Measurements from ENCODE around the gene ALG13.

Gene ALG13

GRCh38 chrX:111652719-111653118, 28.3 kb upstream of the ALG13 start:
- TF ChIP-seq EP300 (IDR thresholded peaks at IDR 0.05; ENCODE audit: borderline replicate concordance) (no peak), TAF1 (IDR thresholded peaks at IDR 0.05; ENCODE audit: low read depth) (no peak), CEBPB (IDR thresholded peaks at IDR 0.05) (no peak), YY1 (IDR thresholded peaks at IDR 0.05; ENCODE audit: low read depth) (no peak), FOXM1 (IDR thresholded peaks at IDR 0.05; ENCODE audit: borderline replicate concordance, low read depth) (no peak)

DNA sequence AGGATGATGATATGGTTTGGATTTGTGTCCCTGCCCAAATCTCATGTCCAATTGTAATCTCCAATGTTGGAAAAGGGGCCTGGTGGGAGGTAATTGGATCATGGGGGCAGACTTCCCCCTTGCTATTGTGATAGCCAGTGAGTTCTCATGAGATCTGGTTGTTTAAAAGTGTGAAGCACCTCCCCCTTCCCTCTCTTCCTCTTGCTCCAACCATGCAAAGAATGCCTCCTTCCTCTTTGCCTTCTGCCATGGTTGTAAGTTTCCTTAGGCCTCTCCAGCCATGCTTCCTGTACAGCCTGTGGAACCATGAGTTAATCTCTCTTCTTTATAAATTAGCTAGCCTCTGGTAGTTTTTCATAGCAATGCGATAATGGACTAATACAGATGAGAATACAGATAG, 19.7 kb upstream of the ALG13 start:
- TF ChIP-seq FOXM1 (IDR thresholded peaks at IDR 0.05; ENCODE audit: borderline replicate concordance, low read depth): no peak
- TF ChIP-seq, protein P1, sequence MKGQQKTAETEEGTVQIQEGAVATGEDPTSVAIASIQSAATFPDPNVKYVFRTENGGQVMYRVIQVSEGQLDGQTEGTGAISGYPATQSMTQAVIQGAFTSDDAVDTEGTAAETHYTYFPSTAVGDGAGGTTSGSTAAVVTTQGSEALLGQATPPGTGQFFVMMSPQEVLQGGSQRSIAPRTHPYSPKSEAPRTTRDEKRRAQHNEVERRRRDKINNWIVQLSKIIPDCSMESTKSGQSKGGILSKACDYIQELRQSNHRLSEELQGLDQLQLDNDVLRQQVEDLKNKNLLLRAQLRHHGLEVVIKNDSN (IDR thresholded peaks at IDR 0.05): no peak
- TF ChIP-seq NFIC (IDR thresholded peaks at IDR 0.05): no peak
- TF ChIP-seq ZBTB7A (IDR thresholded peaks at IDR 0.05; ENCODE audit: low read depth): no peak
- TF ChIP-seq EP300 (IDR thresholded peaks at IDR 0.05; ENCODE audit: borderline replicate concordance): no peak
- no peak for TF ChIP-seq TEAD4 (IDR thresholded peaks at IDR 0.05)
- TF ChIP-seq, protein P2, sequence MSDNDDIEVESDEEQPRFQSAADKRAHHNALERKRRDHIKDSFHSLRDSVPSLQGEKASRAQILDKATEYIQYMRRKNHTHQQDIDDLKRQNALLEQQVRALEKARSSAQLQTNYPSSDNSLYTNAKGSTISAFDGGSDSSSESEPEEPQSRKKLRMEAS (IDR thresholded peaks at IDR 0.05): no peak
- no peak for TF ChIP-seq CEBPB (IDR thresholded peaks at IDR 0.05)
- TF ChIP-seq TCF12 (IDR thresholded peaks at IDR 0.05; ENCODE audit: low read depth): no peak
- TF ChIP-seq TAF1 (IDR thresholded peaks at IDR 0.05; ENCODE audit: low read depth): no peak
- TF ChIP-seq CREB1 (IDR thresholded peaks at IDR 0.05; ENCODE audit: low read depth): no peak
- TF ChIP-seq EGR1 (IDR thresholded peaks at IDR 0.05): no peak
- no peak for TF ChIP-seq RAD21 (IDR thresholded peaks at IDR 0.05; ENCODE audit: low read depth)

DNA sequence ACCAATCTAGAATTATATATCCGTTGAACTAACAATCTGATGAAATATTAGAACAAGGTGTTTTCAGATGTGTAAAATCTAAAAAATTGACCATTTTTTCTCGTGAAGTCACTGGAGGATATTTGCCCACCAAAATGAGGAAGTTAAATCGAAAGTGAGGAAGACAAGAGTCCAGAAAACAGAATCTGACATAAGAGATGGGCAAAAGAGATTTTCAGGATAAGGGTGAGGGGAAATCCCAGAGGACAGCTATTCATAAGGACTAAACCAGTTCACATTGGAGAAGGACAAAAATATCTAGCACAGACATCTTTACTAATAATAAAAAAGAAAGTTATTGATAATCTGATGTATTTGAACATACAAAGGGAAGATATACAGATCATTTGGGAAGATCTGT, 18.7 kb upstream of the ALG13 start:
- TF ChIP-seq CREB1 (IDR thresholded peaks at IDR 0.05; ENCODE audit: low read depth) (no peak), EP300 (IDR thresholded peaks at IDR 0.05; ENCODE audit: borderline replicate concordance) (no peak), FOXM1 (IDR thresholded peaks at IDR 0.05; ENCODE audit: borderline replicate concordance, low read depth) (no peak)
- TF ChIP-seq, protein P1 (IDR thresholded peaks at IDR 0.05): no peak

GRCh38 chrX:111671668-111672067, 9.3 kb upstream of the ALG13 start:
- TF ChIP-seq, protein P3, sequence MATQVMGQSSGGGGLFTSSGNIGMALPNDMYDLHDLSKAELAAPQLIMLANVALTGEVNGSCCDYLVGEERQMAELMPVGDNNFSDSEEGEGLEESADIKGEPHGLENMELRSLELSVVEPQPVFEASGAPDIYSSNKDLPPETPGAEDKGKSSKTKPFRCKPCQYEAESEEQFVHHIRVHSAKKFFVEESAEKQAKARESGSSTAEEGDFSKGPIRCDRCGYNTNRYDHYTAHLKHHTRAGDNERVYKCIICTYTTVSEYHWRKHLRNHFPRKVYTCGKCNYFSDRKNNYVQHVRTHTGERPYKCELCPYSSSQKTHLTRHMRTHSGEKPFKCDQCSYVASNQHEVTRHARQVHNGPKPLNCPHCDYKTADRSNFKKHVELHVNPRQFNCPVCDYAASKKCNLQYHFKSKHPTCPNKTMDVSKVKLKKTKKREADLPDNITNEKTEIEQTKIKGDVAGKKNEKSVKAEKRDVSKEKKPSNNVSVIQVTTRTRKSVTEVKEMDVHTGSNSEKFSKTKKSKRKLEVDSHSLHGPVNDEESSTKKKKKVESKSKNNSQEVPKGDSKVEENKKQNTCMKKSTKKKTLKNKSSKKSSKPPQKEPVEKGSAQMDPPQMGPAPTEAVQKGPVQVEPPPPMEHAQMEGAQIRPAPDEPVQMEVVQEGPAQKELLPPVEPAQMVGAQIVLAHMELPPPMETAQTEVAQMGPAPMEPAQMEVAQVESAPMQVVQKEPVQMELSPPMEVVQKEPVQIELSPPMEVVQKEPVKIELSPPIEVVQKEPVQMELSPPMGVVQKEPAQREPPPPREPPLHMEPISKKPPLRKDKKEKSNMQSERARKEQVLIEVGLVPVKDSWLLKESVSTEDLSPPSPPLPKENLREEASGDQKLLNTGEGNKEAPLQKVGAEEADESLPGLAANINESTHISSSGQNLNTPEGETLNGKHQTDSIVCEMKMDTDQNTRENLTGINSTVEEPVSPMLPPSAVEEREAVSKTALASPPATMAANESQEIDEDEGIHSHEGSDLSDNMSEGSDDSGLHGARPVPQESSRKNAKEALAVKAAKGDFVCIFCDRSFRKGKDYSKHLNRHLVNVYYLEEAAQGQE (IDR thresholded peaks at IDR 0.05; ENCODE audit: low read depth): no peak
- no peak for TF ChIP-seq EGR1 (IDR thresholded peaks at IDR 0.05)
- no peak for TF ChIP-seq EP300 (IDR thresholded peaks at IDR 0.05; ENCODE audit: borderline replicate concordance)
- TF ChIP-seq NFIC (IDR thresholded peaks at IDR 0.05): no peak
- TF ChIP-seq, protein P1 (IDR thresholded peaks at IDR 0.05): no peak
- no peak for TF ChIP-seq RAD21 (IDR thresholded peaks at IDR 0.05; ENCODE audit: low read depth)
- TF ChIP-seq, protein P2 (IDR thresholded peaks at IDR 0.05): no peak
- no peak for TF ChIP-seq TCF12 (IDR thresholded peaks at IDR 0.05; ENCODE audit: low read depth)
- no peak for TF ChIP-seq CEBPB (IDR thresholded peaks at IDR 0.05)
- no peak for TF ChIP-seq ZBTB7A (IDR thresholded peaks at IDR 0.05; ENCODE audit: low read depth)
- TF ChIP-seq TAF1 (IDR thresholded peaks at IDR 0.05; ENCODE audit: low read depth): no peak
- TF ChIP-seq FOXM1 (IDR thresholded peaks at IDR 0.05; ENCODE audit: borderline replicate concordance, low read depth): no peak

GRCh38 chrX:111687305-111687704, 6.3 kb downstream of the ALG13 start:
- TF ChIP-seq FOXM1 (IDR thresholded peaks at IDR 0.05; ENCODE audit: borderline replicate concordance, low read depth) (no peak), CREB1 (IDR thresholded peaks at IDR 0.05; ENCODE audit: low read depth) (no peak), TEAD4 (IDR thresholded peaks at IDR 0.05) (no peak), EGR1 (IDR thresholded peaks at IDR 0.05) (no peak)

GRCh38 chrX:111695297-111695880, 14.4 kb downstream of the ALG13 start:
- no peak for TF ChIP-seq FOXM1 (IDR thresholded peaks at IDR 0.05; ENCODE audit: borderline replicate concordance, low read depth)
- TF ChIP-seq, protein P3 (IDR thresholded peaks at IDR 0.05; ENCODE audit: low read depth): no peak
- no peak for TF ChIP-seq RAD21 (IDR thresholded peaks at IDR 0.05; ENCODE audit: low read depth)
- no peak for TF ChIP-seq TEAD4 (IDR thresholded peaks at IDR 0.05)
- no peak for TF ChIP-seq EP300 (IDR thresholded peaks at IDR 0.05; ENCODE audit: borderline replicate concordance)
- no peak for TF ChIP-seq TAF1 (IDR thresholded peaks at IDR 0.05; ENCODE audit: low read depth)
- TF ChIP-seq CREB1 (IDR thresholded peaks at IDR 0.05; ENCODE audit: low read depth): no peak
- no peak for TF ChIP-seq TCF12 (IDR thresholded peaks at IDR 0.05; ENCODE audit: low read depth)
- no peak for TF ChIP-seq CEBPB (IDR thresholded peaks at IDR 0.05)
- TF ChIP-seq EGR1 (IDR thresholded peaks at IDR 0.05): no peak
- no peak for TF ChIP-seq YY1 (IDR thresholded peaks at IDR 0.05; ENCODE audit: low read depth)
- TF ChIP-seq ZBTB7A (IDR thresholded peaks at IDR 0.05; ENCODE audit: low read depth): no peak
- TF ChIP-seq, protein P1 (IDR thresholded peaks at IDR 0.05): no peak

Data from Ishikawa (cell line).